ENCODE data around the gene KRTAP1-3. TPM values are rescaled to one million over a fixed set of nuclear protein-coding genes. Genes with fewer than 3 reads are reported as not detected.

Gene KRTAP1-3
- total and polyA plus RNA-seq, 9 donors = not detected

GRCh38 chr17:40992666-40993065 is 42.0 kb downstream of the KRTAP1-3 start:
- no peaks in the 10 kb centered on the region for H3K4me1 ChIP-seq (ENCODE audit: insufficient read depth)
- H3K9me3 ChIP-seq = no peaks in the 10 kb centered on the region
- TF ChIP-seq, protein P1, sequence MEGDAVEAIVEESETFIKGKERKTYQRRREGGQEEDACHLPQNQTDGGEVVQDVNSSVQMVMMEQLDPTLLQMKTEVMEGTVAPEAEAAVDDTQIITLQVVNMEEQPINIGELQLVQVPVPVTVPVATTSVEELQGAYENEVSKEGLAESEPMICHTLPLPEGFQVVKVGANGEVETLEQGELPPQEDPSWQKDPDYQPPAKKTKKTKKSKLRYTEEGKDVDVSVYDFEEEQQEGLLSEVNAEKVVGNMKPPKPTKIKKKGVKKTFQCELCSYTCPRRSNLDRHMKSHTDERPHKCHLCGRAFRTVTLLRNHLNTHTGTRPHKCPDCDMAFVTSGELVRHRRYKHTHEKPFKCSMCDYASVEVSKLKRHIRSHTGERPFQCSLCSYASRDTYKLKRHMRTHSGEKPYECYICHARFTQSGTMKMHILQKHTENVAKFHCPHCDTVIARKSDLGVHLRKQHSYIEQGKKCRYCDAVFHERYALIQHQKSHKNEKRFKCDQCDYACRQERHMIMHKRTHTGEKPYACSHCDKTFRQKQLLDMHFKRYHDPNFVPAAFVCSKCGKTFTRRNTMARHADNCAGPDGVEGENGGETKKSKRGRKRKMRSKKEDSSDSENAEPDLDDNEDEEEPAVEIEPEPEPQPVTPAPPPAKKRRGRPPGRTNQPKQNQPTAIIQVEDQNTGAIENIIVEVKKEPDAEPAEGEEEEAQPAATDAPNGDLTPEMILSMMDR (IDR thresholded peaks at IDR 0.05) = no peak
- TF ChIP-seq EP300 (IDR thresholded peaks at IDR 0.05) (no peak), POLR2A (IDR thresholded peaks at IDR 0.05) (no peak)
- no peak for DNase-seq
- WGBS, 3 donors = 91 to 94% (median 92%) methylated on average over 3 of the region's 3 CpGs
- H3K36me3 ChIP-seq = no peaks in the 10 kb centered on the region
- H3K4me3 ChIP-seq = no peak overlapping the region
- intact Hi-C loops (cut with DNase I) = no loop called here
- no peak overlapping the region for H3K27ac ChIP-seq
- no peaks in the 10 kb centered on the region for H3K27me3 ChIP-seq

- TF ChIP-seq POLR2A (IDR thresholded peaks at IDR 0.05) (no peak), EP300 (IDR thresholded peaks at IDR 0.05) (no peak)
- TF ChIP-seq, protein P1 (IDR thresholded peaks at IDR 0.05) = no peak
- Histone ChIP-seq H3K36me3 (no peaks in the 10 kb centered on the region), H3K27ac (no peak overlapping the region), H3K27me3 (no peaks in the 10 kb centered on the region), H3K9me3 (no peaks in the 10 kb centered on the region), H3K4me1 (ENCODE audit: insufficient read depth) (no peaks in the 10 kb centered on the region), H3K4me3 (no peak overlapping the region)
- DNase-seq = no peak
- 64 to 69% (median 66%) methylated on average over 8 of the region's 8 CpGs for WGBS, 3 donors
- intact Hi-C loops (cut with DNase I) = no loop called here
Measured at GRCh38 chr17:40986920-40987319, 47.8 kb downstream of the KRTAP1-3 start.

- intact Hi-C loops (cut with DNase I) = no loop called here
- Histone ChIP-seq H3K27me3 (no peaks in the 10 kb centered on the region), H3K4me3 (no peak within 1 kb of the TSS), H3K27ac (no peak within 1 kb of the TSS), H3K4me1 (ENCODE audit: insufficient read depth) (peaks cover 2% of the 10 kb centered on the region), H3K36me3 (no peaks in the 10 kb centered on the region), H3K9me3 (no peaks in the 10 kb centered on the region)
- DNase-seq = no peak
- WGBS, 3 donors = 35 to 60% (median 46%) methylated on average over 3 of the region's 3 CpGs
- TF ChIP-seq, protein P1 (IDR thresholded peaks at IDR 0.05) = no peak
- no peak for TF ChIP-seq POLR2A (IDR thresholded peaks at IDR 0.05)
Measured at GRCh38 chr17:40984226-40984625, 50.4 kb downstream of the KRTAP1-3 start, which contains the start of gene KRT40. TSS of gene KRT40 (minus strand) at chr17:40984326. CDS start at chr17:40984273, 53 bp downstream.

Small RNA genes within 50 kb of the gene (small RNA-seq; reads per million reads assigned to genes)
- gene KRTAP3-4P = not detected

Other genes with a start within 250 kb of the KRTAP1-3 start
Only the 30 nearest of the 37 such genes appear.
- not detected for gene KRT12, start 167.7 kb downstream of the KRTAP1-3 start, total RNA-seq
- not detected for gene KRT12, start 167.7 kb downstream of the KRTAP1-3 start, polyA plus RNA-seq
- gene KRT20, start 149.6 kb downstream of the KRTAP1-3 start, total RNA-seq = 1 to 10 TPM in 1 of 7 donors, under 1 TPM in 2, not detected in 4; 0.27 to 4.2 (median 0.77) TPM
- gene KRT20, start 149.6 kb downstream of the KRTAP1-3 start, polyA plus RNA-seq = under 1 TPM in 1 of 2 donors, not detected in 1; 0.05 TPM
- gene KRT23, start 97.2 kb downstream of the KRTAP1-3 start, total RNA-seq = 1 to 10 TPM in 3 of 7 donors, under 1 TPM in 2, not detected in 2; 0.22 to 5.0 (median 1.3) TPM
- gene KRT23, start 97.2 kb downstream of the KRTAP1-3 start, polyA plus RNA-seq = under 1 TPM; 0.05 to 0.53 TPM
- gene KRT39, start 67.9 kb downstream of the KRTAP1-3 start, total RNA-seq = under 1 TPM in 1 of 7 donors, not detected in 6; 0.69 TPM
- not detected for gene KRT39, start 67.9 kb downstream of the KRTAP1-3 start, polyA plus RNA-seq
- gene KRT40, start 50.5 kb downstream of the KRTAP1-3 start, total RNA-seq = not detected
- gene KRT40, start 50.5 kb downstream of the KRTAP1-3 start, polyA plus RNA-seq = not detected
- gene KRTAP3-3, start 40.7 kb downstream of the KRTAP1-3 start, total RNA-seq = not detected
- not detected for gene KRTAP3-3, start 40.7 kb downstream of the KRTAP1-3 start, polyA plus RNA-seq
- gene KRTAP3-2, start 35.0 kb downstream of the KRTAP1-3 start, total RNA-seq = not detected
- not detected for gene KRTAP3-2, start 35.0 kb downstream of the KRTAP1-3 start, polyA plus RNA-seq
- not detected for gene KRTAP3-1, start 25.7 kb downstream of the KRTAP1-3 start, total RNA-seq
- gene KRTAP3-1, start 25.7 kb downstream of the KRTAP1-3 start, polyA plus RNA-seq = not detected
- not detected for gene KRTAP1-5, start 7.7 kb downstream of the KRTAP1-3 start, total RNA-seq
- under 1 TPM in 1 of 2 donors, not detected in 1; 0.06 TPM for gene KRTAP1-5, start 7.7 kb downstream of the KRTAP1-3 start, polyA plus RNA-seq
- gene KRTAP1-4, start 4.7 kb downstream of the KRTAP1-3 start, total RNA-seq = not detected
- gene KRTAP1-4, start 4.7 kb downstream of the KRTAP1-3 start, polyA plus RNA-seq = not detected
- not detected for gene KRTAP1-1, start 6.6 kb upstream of the KRTAP1-3 start, total RNA-seq
- not detected for gene KRTAP1-1, start 6.6 kb upstream of the KRTAP1-3 start, polyA plus RNA-seq
- gene KRTAP2-1, start 12.4 kb upstream of the KRTAP1-3 start, total RNA-seq = not detected
- not detected for gene KRTAP2-1, start 12.4 kb upstream of the KRTAP1-3 start, polyA plus RNA-seq
- not detected for gene KRTAP2-2, start 20.4 kb upstream of the KRTAP1-3 start, total RNA-seq
- gene KRTAP2-2, start 20.4 kb upstream of the KRTAP1-3 start, polyA plus RNA-seq = not detected
- not detected for gene KRTAP2-3, start 25.2 kb upstream of the KRTAP1-3 start, total RNA-seq
- not detected for gene KRTAP2-3, start 25.2 kb upstream of the KRTAP1-3 start, polyA plus RNA-seq
- gene KRTAP2-4, start 31.0 kb upstream of the KRTAP1-3 start, total RNA-seq = not detected
- not detected for gene KRTAP2-4, start 31.0 kb upstream of the KRTAP1-3 start, polyA plus RNA-seq
- not detected for gene KRTAP4-7, start 49.3 kb upstream of the KRTAP1-3 start, total RNA-seq
- gene KRTAP4-7, start 49.3 kb upstream of the KRTAP1-3 start, polyA plus RNA-seq = not detected
- not detected for gene KRTAP4-8, start 63.3 kb upstream of the KRTAP1-3 start, total RNA-seq
- not detected for gene KRTAP4-8, start 63.3 kb upstream of the KRTAP1-3 start, polyA plus RNA-seq
- not detected for gene KRTAP4-16, start 67.3 kb upstream of the KRTAP1-3 start, total RNA-seq
- not detected for gene KRTAP4-16, start 67.3 kb upstream of the KRTAP1-3 start, polyA plus RNA-seq
- gene KRTAP4-9, start 70.5 kb upstream of the KRTAP1-3 start, total RNA-seq = not detected
- not detected for gene KRTAP4-9, start 70.5 kb upstream of the KRTAP1-3 start, polyA plus RNA-seq
- gene KRTAP4-11, start 83.5 kb upstream of the KRTAP1-3 start, total RNA-seq = not detected
- not detected for gene KRTAP4-11, start 83.5 kb upstream of the KRTAP1-3 start, polyA plus RNA-seq
- not detected for gene KRTAP4-12, start 89.3 kb upstream of the KRTAP1-3 start, total RNA-seq
- gene KRTAP4-12, start 89.3 kb upstream of the KRTAP1-3 start, polyA plus RNA-seq = not detected
- not detected for gene KRTAP4-6, start 105.7 kb upstream of the KRTAP1-3 start, total RNA-seq
- not detected for gene KRTAP4-6, start 105.7 kb upstream of the KRTAP1-3 start, polyA plus RNA-seq
- gene KRTAP4-5, start 115.0 kb upstream of the KRTAP1-3 start, total RNA-seq = not detected
- gene KRTAP4-5, start 115.0 kb upstream of the KRTAP1-3 start, polyA plus RNA-seq = not detected
- not detected for gene KRTAP4-4, start 125.9 kb upstream of the KRTAP1-3 start, total RNA-seq
- gene KRTAP4-4, start 125.9 kb upstream of the KRTAP1-3 start, polyA plus RNA-seq = not detected
- not detected for gene KRTAP4-3, start 133.3 kb upstream of the KRTAP1-3 start, total RNA-seq
- not detected for gene KRTAP4-3, start 133.3 kb upstream of the KRTAP1-3 start, polyA plus RNA-seq
- not detected for gene KRTAP4-2, start 143.3 kb upstream of the KRTAP1-3 start, total RNA-seq
- not detected for gene KRTAP4-2, start 143.3 kb upstream of the KRTAP1-3 start, polyA plus RNA-seq
- gene KRTAP4-1, start 150.0 kb upstream of the KRTAP1-3 start, total RNA-seq = not detected
- not detected for gene KRTAP4-1, start 150.0 kb upstream of the KRTAP1-3 start, polyA plus RNA-seq
- not detected for gene KRTAP9-1, start 155.0 kb upstream of the KRTAP1-3 start, total RNA-seq
- gene KRTAP9-1, start 155.0 kb upstream of the KRTAP1-3 start, polyA plus RNA-seq = not detected
- not detected for gene KRTAP9-2, start 191.8 kb upstream of the KRTAP1-3 start, total RNA-seq
- not detected for gene KRTAP9-2, start 191.8 kb upstream of the KRTAP1-3 start, polyA plus RNA-seq
- not detected for gene KRTAP9-3, start 197.6 kb upstream of the KRTAP1-3 start, total RNA-seq
- gene KRTAP9-3, start 197.6 kb upstream of the KRTAP1-3 start, polyA plus RNA-seq = not detected